Urinary bladder (tissue), 4 donors: ENCODE data around the gene TNFRSF14. TPM values are rescaled to one million over a fixed set of nuclear protein-coding genes. Genes with fewer than 3 reads are reported as not detected.
"Not testable (repeated sequence)": the region's sequence is repeated elsewhere in the genome, so short reads cannot be mapped to it uniquely, and the experiment has no call there.

ENCODE experiments used
- DNase-seq: peaks from one replicate; pipeline ENCODE4 v3.0.0-alpha.2; 2015; ENCODE audit errors: extremely low spot score
- H3K27ac ChIP-seq: one replicate; pipeline ENCODE4 v1.5.1; 2013; ENCODE audit warnings: low read depth, mild to moderate bottlenecking, moderate library complexity
- H3K36me3 ChIP-seq: one replicate; pipeline ENCODE4 v1.6.1; 2013; ENCODE audit warnings: mild to moderate bottlenecking, moderate library complexity; ENCODE audit not compliant: insufficient read depth
- H3K4me1 ChIP-seq: one replicate; pipeline ENCODE4 v1.6.1; 2013; ENCODE audit warnings: mild to moderate bottlenecking, moderate library complexity; ENCODE audit not compliant: insufficient read depth
- H3K4me3 ChIP-seq: one replicate; pipeline ENCODE4 v1.5.1; 2013; ENCODE audit warnings: low read depth, low read length
- WGBS: extraction: QIAGEN DNeasy Blood & Tissue Kit; methylation state at CpG from one replicate; pipeline ENCODE4 v1.1.7; 2013; 5-methylcytosine and 5-hydroxymethylcytosine counted together
- polyA plus RNA-seq: library from polyadenylated mRNA; stranded (reverse); fragments of 200-250 nt; gene quantifications from one replicate; pipeline ENCODE4 v1.2.3, GENCODE V29; 2013
- total RNA-seq: library from RNA; depleted of rRNA; stranded (reverse); fragments of >200 nt; gene quantifications from one replicate; pipeline ENCODE4 v1.2.3, GENCODE V29; 2014
- donor health status: healthy with polysubstance abuse.
- donor health status: healthy.

Gene TNFRSF14
- total and polyA plus RNA-seq, 2 donors, result 19.2 to 75.5 TPM

DNA sequence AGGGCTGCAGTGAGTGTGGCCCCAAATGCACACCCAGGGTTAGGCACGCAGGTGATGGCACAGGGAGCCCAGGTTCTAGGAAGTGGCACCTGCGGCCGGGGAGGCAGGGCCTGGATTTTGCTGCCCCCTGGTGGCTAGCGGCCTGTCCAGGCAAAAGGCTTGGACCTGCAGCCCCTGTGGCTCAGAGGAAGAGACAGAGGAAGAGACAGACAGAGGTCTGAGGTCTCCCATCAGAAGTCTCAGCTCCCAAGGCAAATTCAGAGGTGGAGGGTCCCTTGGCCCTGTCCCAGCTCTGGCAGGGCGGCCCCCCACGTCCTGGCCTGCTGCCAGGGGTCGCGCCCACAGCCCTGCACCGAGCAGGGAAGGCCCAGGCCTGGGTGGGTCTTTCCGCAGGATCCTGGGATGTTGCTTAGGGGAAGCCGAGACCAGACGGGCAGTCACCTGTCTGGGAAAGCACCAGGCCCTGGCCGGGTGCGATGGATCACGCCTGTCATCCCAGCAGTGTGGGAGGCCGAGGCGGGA is 8.0 kb upstream of the TNFRSF14 start:
- 18% methylated on average over 17 of the region's 17 CpGs for WGBS
- H3K4me1 ChIP-seq, result no peaks in the 10 kb centered on the region
- no peaks in the 10 kb centered on the region for H3K36me3 ChIP-seq
- peak overlapping the region; percentile 20 for H3K4me3 ChIP-seq
- no peak for DNase-seq
- peak overlapping the region; percentile 96 for H3K27ac ChIP-seq

DNA sequence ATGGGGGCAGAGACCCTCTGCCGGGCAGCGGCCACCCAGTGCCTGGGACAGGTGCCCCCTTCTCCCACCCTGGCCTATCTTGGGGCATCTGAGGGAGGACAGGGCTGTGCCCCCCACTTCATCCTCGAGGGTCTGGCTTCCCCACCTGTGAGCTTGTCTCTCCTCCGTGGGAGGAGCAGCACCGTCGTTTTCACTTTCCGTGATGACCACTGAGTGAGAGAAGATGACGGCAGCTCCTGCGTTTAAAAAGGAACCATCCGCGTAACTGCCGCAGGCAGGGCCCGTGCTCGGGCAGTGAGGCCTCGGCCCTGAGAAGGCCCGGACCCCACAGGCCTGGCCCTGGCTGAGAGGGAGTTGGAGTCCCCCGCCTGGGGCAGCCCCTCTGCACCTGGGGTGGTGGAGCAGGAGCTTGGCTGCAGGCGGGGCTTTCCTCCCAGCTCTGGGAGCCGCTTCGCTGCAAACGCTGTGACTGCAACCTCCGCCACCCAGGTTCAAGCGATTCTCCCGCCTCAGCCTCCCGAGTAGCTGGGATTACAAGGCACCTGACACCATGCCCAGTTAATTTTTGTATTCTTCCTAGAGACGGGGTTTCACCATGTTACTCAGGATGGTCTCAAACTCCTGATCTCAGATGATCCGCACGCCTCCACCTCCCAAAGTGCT is 6.7 kb upstream of the TNFRSF14 start:
- H3K27ac ChIP-seq, result peak overlapping the region; percentile 93
- DNase-seq, H3K36me3 ChIP-seq, H3K4me3 ChIP-seq, H3K4me1 ChIP-seq: not testable (repeated sequence)
- WGBS, result 81% methylated on average over 25 of the region's 28 CpGs

DNA sequence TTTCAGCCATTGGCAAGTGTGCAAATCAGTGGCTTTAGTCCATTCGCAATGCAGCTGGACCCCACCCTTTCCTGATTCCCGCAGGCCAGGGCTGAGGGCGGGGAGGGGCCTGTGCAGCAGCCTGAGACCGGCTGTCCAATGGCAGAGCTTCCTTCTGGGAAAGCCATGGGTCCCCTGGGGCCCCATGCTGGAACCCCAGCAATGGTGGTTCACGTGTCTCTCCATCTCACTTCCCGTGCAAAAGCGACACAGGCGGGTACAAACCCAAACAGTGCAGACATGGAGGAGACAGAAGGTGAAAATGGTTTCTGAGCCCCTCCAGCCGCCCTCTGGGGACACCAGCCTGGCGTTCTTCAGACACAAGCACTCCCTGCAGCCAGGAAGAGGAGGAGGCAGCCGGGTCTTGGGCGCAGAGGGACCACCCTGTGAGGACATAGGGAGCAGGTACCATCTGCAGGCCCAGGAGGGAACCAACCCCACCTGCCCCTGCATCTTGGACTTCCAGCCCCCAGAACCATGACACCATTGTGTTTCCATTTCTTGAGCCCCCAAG is 5.8 kb upstream of the TNFRSF14 start:
- not testable (repeated sequence) for H3K4me1 ChIP-seq, H3K27ac ChIP-seq, DNase-seq, H3K36me3 ChIP-seq, H3K4me3 ChIP-seq
- 56% methylated on average over 11 of the region's 12 CpGs for WGBS

DNA sequence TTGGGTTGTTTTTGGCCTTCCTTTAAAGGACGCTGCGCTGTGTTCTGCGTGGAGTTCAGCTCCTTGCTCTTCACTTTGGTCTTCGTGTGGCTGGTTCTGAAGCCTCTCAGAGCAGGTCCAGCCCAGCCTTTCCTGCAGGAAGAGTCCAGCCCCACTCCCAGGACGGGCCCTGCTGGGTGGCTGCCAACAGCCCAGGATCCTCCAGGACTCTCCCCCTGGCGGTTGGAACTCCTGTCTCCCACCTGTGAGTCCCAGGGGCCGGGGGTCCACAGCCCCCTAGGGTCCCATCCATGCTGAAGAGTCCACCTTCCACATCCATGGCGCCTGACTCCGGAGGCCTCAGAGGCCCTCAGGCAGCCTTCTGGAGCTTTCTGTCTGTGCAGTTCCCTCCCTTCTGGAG is 4.6 kb upstream of the TNFRSF14 start:
- H3K4me3 ChIP-seq, H3K36me3 ChIP-seq, H3K4me1 ChIP-seq, H3K27ac ChIP-seq, DNase-seq: not testable (repeated sequence)
- WGBS, result 76% methylated on average over 9 of the region's 9 CpGs

DNA sequence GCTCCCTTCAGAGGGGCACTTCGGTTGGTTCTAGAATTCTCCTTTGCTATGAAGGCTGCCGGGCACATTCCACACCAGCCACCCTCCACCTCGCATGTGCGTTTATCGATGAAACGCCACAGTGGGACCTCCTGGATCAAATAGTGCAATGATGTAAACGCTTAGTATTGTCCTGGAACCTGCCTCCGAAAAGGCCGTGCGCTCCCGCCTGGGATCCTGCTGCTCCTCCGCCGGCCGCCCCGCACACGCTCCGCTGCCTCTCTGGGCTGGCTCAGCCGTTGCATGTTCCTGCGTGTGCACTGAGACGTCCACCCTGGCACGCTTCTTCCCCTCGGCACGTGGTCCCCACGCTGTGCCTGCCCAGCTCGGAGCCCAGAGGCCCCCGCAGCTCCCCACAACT is 4.0 kb upstream of the TNFRSF14 start:
- 85% methylated on average over 25 of the region's 26 CpGs for WGBS

DNA sequence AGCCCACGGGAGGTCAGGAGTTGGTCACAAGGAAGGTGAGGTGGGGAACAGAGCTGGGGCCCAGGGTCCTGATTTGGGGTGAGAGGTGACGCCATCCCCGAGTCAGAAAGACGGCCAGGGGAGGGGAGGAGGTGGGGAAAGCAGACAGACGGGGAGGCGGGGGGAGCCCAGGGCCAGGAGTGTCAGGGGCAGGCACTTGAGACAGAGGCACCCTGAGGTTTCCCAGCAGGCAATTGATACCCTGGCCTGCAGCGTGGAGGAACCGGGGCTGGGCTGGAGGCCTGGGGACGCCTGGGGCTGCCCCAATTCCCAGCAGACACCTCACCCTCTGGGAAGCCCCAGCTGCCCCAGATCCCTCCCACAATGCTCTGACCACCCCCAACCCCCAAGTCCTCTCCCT is 3.1 kb upstream of the TNFRSF14 start:
- not testable (repeated sequence) for H3K27ac ChIP-seq, H3K4me1 ChIP-seq, H3K36me3 ChIP-seq, H3K4me3 ChIP-seq, DNase-seq
- 56% methylated on average over 8 of the region's 9 CpGs for WGBS

More for the DNA sequence above, 4.0 kb upstream of the TNFRSF14 start:
- H3K27ac ChIP-seq, result no peak overlapping the region
- no peaks in the 10 kb centered on the region for H3K36me3 ChIP-seq
- no peak overlapping the region for H3K4me3 ChIP-seq
- DNase-seq, result no peak
- no peaks in the 10 kb centered on the region for H3K4me1 ChIP-seq

DNA sequence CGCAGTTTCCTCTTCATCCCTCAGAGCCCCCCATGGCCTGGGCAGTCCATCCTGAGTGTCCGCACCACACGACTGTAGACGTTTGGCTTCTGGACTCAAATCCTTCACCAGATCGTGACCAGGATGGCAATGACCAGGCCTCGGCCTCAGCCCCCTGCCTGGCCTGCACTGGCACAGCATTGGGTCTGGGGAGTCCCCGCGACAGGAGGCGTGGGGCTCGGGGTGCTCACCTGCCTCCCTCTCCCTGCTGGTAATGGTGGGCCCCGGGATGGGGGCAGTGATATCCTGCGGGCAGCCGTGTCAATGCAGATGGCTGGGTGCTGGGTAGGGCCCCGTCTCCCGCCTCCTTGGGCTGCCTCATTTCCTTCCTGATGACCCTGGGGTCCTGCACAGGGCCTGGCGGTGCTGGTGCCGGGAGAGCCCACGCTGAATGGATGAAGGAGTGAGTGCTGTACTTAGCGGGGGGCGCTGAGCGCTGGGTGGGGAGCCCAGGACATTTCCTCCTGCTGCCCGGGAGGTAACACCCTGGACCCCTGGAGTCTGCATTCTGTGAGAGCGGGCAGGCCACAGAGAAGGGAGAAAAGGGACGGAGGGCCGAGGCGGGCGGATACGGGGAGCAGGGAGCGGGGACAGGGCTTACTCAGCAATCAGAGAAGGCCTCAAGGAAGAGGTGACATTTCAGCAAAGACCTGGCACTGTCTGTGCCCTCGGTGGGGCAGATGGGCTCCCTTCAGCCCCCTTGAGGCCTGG is 2.1 kb upstream of the TNFRSF14 start:
- whole genome bisulfite sequencing, result 83% methylated on average over 30 of the region's 30 CpGs
- no peak overlapping the region for H3K27ac ChIP-seq
- no peak overlapping the region for H3K4me3 ChIP-seq
- H3K36me3 ChIP-seq, result no peaks in the 10 kb centered on the region
- no peaks in the 10 kb centered on the region for H3K4me1 ChIP-seq
- DNase-seq, result no peak

DNA sequence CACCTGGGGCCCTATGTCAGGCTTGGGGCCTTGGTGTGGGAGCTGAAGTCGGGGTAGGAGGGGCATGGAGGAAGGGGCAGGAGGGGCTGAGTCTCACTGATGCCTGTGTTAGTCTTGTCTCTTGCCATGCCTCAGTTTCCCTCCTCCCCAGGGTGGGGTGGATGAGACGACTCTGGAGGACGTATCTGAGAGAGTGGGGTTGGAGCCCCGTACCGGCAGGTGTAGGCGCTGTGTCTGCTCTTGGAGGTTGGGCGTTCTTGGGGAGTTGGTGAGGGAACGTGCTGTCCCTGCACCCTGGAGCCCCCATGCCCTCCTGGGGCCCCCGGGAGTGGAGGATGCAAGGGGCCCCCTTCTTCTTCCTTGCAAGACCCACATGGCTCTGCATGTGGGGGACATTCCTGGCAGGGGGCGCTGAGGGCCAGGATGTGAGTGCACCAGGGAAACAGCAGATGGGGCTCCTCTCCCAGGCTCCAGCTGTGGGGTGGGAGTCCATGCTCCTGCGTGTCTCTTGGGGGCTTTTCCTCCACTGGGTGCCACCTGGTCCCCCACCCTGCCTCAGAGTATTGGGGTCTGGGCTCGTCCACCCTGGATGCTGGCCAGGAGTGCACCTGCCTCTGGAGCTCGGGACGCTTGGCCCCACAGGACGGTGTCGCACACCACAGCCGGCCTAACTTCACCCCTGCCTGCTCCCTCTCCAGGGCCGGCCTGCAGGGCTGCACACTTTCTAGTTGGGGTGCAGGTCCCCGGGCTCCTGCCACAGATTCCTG is 1.4 kb upstream of the TNFRSF14 start:
- WGBS, result 62% methylated on average over 19 of the region's 19 CpGs
- Histone ChIP-seq H3K4me1 (no peaks in the 10 kb centered on the region), H3K27ac (no peak overlapping the region), H3K36me3 (no peaks in the 10 kb centered on the region), H3K4me3 (no peak overlapping the region)
- no peak for DNase-seq

DNA sequence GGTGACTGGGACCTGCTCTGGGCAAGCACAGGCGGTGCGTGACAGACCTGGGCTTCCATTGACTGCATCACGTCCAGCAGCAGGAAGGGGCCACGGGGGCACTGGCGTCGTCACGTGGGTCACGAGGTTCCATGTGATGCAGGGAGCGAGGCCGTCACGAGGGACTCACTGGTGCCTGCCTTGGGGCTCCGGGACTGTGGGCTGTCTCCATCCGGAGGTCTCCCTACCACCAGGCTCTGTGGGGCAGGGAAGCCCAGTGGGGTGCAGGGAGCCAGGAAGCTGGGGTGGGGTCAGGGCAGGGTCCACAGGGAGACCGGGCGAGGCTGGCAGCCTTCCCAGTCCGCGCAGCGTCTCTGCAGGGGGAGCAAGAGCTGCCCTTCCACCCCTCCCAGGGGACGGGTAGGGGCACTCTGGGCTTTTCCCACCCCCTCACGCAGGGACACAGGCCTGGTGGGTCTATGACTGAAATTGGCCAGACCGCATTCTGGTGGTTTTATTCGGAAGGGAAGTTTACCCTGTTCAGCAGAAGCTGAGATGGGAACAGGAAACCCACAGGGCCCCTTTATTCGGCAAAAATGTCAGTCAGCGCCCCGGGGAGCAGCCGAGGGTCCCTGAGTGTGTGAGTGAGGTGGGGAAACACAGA is 416 bp upstream of the TNFRSF14 start:
- Histone ChIP-seq H3K4me3 (peak overlapping the region; percentile 57), H3K4me1 (no peaks in the 10 kb centered on the region), H3K27ac (peak overlapping the region; percentile 94), H3K36me3 (no peaks in the 10 kb centered on the region)
- no peak for DNase-seq
- 13% methylated on average over 26 of the region's 26 CpGs for WGBS

DNA sequence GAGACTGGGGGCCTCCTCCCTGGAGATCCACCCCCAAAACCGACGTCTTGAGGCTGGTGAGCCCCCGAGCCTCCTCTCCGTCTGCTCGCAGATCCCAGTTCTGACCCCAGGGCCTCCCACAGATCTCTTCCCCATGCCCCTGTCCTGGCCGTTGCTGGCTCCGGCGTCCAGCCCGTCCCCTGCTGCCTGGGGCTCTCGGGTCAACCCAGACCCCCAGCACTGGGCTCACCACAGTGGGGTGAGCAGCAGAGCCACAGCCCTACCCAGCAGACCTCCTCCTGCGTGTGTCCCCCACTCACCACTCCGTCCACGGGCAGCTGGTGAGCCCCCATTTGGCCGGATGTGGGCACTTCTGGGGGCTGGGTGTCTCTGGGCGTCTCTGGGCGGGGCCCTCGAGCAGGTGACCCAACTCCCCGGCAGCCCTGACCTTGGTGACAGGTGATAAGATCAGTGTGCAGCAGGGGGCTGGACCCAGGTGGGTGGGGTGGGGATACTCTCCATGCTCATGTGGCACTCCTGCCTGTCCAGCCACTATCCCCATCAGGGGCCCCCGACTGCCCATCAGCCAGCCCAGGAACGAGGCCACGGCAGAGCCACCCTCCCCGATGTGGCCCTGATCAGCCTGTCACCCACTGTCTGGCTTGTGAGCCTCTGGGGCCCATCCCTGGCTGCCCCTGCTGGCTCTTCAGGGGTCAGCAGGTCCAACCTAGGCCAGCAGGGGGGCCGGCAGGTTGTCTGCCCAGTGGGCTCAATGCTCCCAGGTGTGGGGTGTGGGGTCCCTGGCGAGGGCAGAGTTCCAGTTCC is 709 bp downstream of the TNFRSF14 start:
- WGBS, result 29% methylated on average over 24 of the region's 24 CpGs
- Histone ChIP-seq H3K27ac (peak overlapping the region; percentile 68), H3K4me3 (peak overlapping the region; percentile 57), H3K36me3 (no peaks in the 10 kb centered on the region), H3K4me1 (no peaks in the 10 kb centered on the region)
- no peak for DNase-seq

DNA sequence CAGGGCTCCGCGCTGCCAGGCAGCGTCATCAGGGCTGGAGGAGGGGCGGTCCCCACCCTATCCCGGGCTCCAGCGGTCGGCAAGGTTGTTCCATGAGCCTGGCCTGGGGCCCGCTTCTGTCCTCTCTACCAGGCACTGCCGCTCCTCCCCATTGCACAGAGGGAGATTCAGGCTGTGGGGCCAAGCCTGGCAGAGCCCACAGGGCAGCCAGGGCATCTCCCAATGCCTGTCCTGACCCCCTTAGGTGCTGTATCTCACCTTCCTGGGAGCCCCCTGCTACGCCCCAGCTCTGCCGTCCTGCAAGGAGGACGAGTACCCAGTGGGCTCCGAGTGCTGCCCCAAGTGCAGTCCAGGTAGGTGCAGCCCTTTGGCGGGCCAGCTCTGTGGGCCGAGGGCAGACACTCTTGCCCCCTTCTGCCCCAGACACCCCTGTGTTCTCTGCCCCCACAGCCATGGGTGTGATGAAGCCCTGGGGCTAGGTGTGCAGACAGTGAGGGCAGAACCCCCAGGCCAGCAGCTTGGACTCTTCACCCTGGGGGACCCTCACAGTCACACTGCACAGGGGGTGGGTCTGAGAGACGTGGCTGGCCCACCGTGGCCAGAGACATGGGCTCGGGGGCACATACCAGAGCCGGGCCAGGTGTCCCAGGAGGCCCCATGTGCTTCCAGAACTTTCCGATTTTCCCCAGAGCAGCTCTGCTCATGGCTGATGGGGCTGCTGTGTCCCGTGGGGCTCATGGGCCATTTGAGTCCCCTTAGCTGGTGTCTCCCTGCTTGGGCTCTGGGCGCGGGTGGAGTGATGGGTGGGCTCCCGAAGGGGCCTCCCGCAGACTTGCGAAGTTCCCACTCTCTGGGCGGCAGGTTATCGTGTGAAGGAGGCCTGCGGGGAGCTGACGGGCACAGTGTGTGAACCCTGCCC is 1.6 kb downstream of the TNFRSF14 start:
- H3K27ac ChIP-seq, result no peak overlapping the region
- DNase-seq, result no peak
- no peaks in the 10 kb centered on the region for H3K36me3 ChIP-seq
- H3K4me3 ChIP-seq, result peak overlapping the region; percentile 57
- H3K4me1 ChIP-seq, result no peaks in the 10 kb centered on the region
- WGBS, result 84% methylated on average over 30 of the region's 30 CpGs

DNA sequence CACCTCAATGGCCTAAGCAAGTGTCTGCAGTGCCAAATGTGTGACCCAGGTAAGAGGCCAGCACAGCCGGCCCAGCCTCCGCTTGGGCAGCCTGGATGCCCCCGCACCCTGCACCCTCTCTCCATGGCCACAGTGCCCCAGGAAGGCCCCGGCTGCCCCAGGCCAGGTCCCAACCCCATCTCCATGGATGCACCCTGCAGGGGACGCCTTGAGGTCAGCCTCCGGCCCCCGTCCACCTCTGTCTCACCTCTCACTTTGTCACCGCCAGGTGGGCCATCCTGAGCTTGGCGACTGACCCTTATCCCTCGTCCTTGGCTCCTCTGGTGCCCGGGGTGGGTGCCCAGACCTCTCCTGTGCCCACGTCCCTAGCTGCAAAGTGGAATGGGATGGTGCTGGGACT is 2.2 kb downstream of the TNFRSF14 start:
- Histone ChIP-seq H3K4me3 (no peak overlapping the region), H3K36me3 (no peaks in the 10 kb centered on the region), H3K27ac (no peak overlapping the region), H3K4me1 (no peaks in the 10 kb centered on the region)
- WGBS, result 94% methylated on average over 12 of the region's 12 CpGs
- DNase-seq, result no peak
